Neutrophil (primary cell): ENCODE data around the gene HIKESHI.
"Not testable (repeated sequence)": the region's sequence is repeated elsewhere in the genome, so short reads cannot be mapped to it uniquely, and the experiment has no call there.

Experiments used
- H3K27ac ChIP-seq: fragments of 200-600 bp; sonication (generic); 2 replicates; pipeline ENCODE4 v1.5.1; 2016; ENCODE audit warnings: mild to moderate bottlenecking, moderate library complexity
- H3K27me3 ChIP-seq: fragments of 200-600 bp; sonication (generic); 2 replicates; pipeline ENCODE4 v1.6.0; 2016; ENCODE audit warnings: mild to moderate bottlenecking
- H3K36me3 ChIP-seq: fragments of 200-600 bp; sonication (generic); 2 replicates; pipeline ENCODE4 v1.5.1; 2017
- H3K4me1 ChIP-seq, 2 experiments: fragments of 200-600 bp in 1 of 2; sonication (generic) in 1 of 2; 1 replicate in 1 of 2; 2 replicates in 1 of 2; pipeline versions ENCODE4 v1.5.1 to v1.6.1; 2013 to 2016; ENCODE audit warnings: low read depth in 1 of 2, low read length in 1 of 2, mild to moderate bottlenecking in 1 of 2, moderate library complexity in 1 of 2; ENCODE audit not compliant: control insufficient read depth in 1 of 2, insufficient read depth in 1 of 2
- H3K4me3 ChIP-seq, 2 experiments: fragments of 200-600 bp in 1 of 2; sonication (generic) in 1 of 2; 1 replicate in 1 of 2; 2 replicates in 1 of 2; pipeline ENCODE4 v1.5.1; 2013 to 2016; ENCODE audit warnings: low read depth in 1 of 2, low read length in 1 of 2, mild to moderate bottlenecking in 1 of 2, moderate library complexity in 1 of 2
- H3K9me3 ChIP-seq: fragments of 200-600 bp; sonication (generic); 2 replicates; pipeline ENCODE4 v1.5.1; 2016
- TF ChIP-seq, protein P1 (sequence below): fragments of 200-600 bp; sonication (generic); IDR thresholded peaks from 2 replicates; pipeline ENCODE4 v1.5.1; 2016; ENCODE audit warnings: antibody characterized with exemption

Gene HIKESHI

DNA sequence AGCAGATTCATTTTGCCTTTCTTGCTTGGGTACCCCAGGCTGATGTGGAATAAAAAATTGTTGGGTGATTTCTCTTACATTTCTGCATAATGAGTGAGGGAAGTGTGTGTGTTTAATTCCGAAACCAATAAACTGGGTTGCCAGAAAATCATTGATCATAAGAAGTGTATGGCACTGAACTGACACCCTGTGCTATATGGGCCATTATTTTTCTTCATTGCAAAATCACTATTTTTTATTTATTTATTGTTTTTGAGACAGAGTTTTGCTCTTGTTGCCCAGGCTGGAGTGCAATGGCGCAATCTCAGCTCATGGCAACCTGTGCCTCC, 14.6 kb upstream of the HIKESHI start:
- TF ChIP-seq, protein P1, sequence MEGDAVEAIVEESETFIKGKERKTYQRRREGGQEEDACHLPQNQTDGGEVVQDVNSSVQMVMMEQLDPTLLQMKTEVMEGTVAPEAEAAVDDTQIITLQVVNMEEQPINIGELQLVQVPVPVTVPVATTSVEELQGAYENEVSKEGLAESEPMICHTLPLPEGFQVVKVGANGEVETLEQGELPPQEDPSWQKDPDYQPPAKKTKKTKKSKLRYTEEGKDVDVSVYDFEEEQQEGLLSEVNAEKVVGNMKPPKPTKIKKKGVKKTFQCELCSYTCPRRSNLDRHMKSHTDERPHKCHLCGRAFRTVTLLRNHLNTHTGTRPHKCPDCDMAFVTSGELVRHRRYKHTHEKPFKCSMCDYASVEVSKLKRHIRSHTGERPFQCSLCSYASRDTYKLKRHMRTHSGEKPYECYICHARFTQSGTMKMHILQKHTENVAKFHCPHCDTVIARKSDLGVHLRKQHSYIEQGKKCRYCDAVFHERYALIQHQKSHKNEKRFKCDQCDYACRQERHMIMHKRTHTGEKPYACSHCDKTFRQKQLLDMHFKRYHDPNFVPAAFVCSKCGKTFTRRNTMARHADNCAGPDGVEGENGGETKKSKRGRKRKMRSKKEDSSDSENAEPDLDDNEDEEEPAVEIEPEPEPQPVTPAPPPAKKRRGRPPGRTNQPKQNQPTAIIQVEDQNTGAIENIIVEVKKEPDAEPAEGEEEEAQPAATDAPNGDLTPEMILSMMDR = no peak
- Histone ChIP-seq H3K27me3 (no peaks in the 10 kb centered on the region), H3K9me3 (no peaks in the 10 kb centered on the region), H3K4me3 (no peak overlapping the region), H3K36me3 (peaks cover 13% of the 10 kb centered on the region), H3K27ac (no peak overlapping the region), H3K4me1 (no peaks in the 10 kb centered on the region)

DNA sequence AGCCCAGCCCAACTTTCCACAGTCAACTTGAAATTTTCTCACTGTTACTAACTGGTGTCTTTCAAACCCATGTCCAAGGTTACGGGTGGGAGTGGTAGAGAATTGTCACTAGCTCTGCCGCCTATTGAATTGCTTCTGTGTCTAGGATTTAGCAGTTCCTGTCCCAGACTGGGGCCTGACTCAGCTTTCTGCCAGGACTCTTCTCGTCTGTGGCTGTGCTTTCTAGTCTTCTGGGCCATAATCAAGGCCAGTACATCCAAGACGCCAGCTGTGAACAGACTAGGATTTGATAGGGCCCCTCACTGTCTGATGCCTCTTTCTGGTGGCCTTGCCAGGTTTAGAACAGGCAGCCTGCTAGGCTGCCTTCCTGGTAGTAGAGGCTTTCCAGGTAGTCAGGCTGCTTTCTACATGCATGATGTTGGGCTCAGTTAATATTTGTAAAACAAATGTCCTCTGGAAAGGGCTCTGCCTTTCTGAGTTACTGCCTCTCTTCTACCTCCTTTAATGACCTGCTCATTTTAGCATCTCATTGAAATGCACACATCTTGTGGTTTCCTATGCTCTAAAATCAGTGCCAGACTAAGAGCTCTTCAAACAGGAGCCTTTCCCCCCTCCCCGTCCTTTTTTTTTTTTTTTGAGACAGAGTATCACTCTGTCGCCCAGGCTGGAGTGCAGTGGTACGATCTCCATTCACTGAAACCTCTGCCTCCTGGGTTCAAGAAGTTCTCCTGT, 13.1 kb upstream of the HIKESHI start:
- Histone ChIP-seq H3K36me3 (peaks cover 11% of the 10 kb centered on the region), H3K4me1 (no peaks in the 10 kb centered on the region), H3K27me3 (no peaks in the 10 kb centered on the region), H3K4me3 (no peak overlapping the region), H3K9me3 (no peaks in the 10 kb centered on the region), H3K27ac (no peak overlapping the region)
- TF ChIP-seq, protein P1 = no peak

DNA sequence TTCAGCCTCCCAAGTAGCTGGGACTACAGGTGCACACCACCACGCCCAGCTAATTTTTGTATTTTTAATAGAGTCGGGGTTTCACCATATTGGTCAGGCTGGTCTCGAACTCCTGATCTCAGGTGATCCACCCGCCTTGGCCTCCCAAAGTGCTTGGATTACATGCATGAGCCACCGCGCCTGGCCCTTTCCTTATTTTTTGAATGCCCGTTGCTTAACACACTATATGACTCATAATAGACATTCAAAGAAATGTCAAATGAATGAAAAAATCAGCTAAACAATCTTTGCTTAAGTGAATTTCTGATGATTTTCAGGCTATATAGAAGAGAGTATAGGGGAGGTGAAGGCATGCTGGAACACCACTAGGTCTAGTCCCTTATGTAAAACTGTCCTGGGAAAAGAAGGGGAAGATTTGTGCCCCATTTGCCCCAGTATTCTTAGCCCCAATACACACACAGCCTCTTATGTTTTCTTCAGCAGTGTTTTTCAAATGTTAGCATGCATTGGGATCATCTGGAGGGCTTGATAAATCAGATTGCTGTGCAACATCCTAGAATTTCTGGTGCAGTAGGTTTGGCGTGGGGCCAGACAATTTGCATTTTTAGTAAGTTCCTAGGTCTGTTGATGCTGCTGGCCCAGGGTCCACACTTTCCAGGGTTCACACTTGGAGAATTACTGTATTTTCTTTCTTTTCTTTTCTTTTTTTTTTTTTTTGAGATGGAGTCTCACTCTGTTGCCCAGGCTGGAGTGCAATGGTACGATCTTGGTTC, 12.3 kb upstream of the HIKESHI start:
- not testable (repeated sequence) for H3K36me3 ChIP-seq, H3K9me3 ChIP-seq, H3K27me3 ChIP-seq, H3K27ac ChIP-seq, H3K4me3 ChIP-seq, H3K4me1 ChIP-seq

DNA sequence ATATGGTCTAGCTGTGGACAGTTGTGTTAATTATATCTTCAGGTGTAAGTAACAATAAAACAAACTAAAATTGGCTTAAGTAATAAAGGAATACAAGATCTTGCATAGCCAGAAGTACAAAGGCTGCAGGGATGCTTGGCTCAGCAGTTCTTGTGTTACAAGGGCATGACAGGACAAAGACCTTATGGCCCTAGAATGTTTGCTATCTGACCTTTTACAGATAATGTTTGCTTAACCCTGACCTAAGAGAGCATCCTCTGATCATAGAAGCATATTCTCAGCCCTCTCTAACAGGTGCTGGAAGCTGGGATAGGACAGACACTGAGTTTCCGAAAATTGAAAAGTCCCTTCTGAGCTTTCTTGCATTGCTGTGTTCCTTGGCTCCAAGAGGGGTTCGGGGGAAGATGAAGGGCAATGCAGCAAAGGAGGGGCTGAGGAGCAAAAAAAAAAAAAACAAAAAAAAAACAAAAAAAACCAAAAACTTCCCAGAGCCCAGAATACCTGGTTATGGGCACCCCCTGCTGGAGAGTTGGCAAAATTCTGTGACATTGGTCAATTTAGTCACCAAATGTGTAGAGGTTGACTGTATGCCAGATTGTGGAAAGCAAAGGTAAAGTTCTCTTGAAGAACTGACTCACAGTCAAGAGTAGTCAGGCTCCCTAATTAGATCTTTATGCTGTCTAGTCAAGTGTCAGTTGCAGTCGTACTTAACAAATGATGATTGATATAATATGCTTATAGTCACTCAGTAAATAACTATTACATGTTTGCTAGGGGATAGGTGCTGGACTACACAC, 10.4 kb upstream of the HIKESHI start:
- Histone ChIP-seq H3K36me3 (no peaks in the 10 kb centered on the region), H3K4me3 (no peak overlapping the region), H3K27me3 (no peaks in the 10 kb centered on the region), H3K4me1 (no peaks in the 10 kb centered on the region), H3K27ac (no peak overlapping the region), H3K9me3 (no peaks in the 10 kb centered on the region)
- TF ChIP-seq, protein P1 = peak; percentile 39

DNA sequence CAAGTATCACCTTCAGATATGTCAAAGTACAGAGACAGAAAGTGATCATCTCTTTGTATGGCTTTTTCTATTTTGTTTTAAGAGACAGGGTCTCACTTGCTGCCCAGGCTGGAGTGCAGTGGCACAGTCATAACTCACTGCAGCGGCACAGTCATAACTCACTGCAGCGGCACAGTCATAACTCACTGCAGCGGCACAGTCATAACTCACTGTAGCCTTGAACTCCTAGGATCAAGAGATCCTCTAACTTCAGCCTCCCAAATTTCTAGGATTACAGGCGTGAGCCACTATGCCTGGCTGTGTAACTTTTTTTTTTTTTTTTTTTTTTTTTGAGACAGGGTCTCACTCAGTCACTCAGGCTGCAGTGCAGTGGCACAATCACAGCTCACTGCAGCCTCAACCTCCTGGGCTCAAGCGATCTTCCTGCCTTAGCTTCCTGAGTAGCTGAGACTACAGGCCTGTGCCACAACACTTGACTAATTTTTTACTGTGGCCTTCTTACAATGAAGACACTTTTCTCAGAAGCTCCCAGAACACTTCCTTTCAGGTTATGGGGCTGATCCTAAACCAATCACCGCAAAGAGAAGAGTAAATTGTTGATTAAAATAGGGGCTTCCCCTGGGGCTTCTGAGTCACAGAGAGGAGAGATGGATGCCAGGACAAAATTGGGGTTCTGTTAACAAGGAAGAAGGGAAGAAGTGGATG, 9.0 kb upstream of the HIKESHI start:
- H3K4me1 ChIP-seq = no peaks in the 10 kb centered on the region
- no peaks in the 10 kb centered on the region for H3K27me3 ChIP-seq
- no peak overlapping the region for H3K4me3 ChIP-seq
- no peaks in the 10 kb centered on the region for H3K9me3 ChIP-seq
- TF ChIP-seq, protein P1 = no peak
- H3K27ac ChIP-seq = no peak overlapping the region
- no peaks in the 10 kb centered on the region for H3K36me3 ChIP-seq
